OCI-LY7 (cell line): Measurements from ENCODE around the gene DOCK9.

ENCODE experiments used
- EZH2phosphoT487 ChIP-seq: fragments of 200-600 bp; sonication (generic); IDR thresholded peaks from 2 replicates; pipeline ENCODE4 v1.6.1; 2018; ENCODE audit warnings: low read depth, borderline replicate concordance, mild to moderate bottlenecking, mixed run types, antibody characterized with exemption, low read length, moderate library complexity, mixed read lengths
- TF ChIP-seq, protein P1 (sequence below): fragments of 200-600 bp; sonication (generic); conservative IDR thresholded peaks from 2 replicates; pipeline ENCODE4 v1.5.1; 2014; ENCODE audit warnings: mild to moderate bottlenecking, antibody characterized with exemption, low read length, moderate library complexity, mixed read lengths

- TF ChIP-seq, protein P1, sequence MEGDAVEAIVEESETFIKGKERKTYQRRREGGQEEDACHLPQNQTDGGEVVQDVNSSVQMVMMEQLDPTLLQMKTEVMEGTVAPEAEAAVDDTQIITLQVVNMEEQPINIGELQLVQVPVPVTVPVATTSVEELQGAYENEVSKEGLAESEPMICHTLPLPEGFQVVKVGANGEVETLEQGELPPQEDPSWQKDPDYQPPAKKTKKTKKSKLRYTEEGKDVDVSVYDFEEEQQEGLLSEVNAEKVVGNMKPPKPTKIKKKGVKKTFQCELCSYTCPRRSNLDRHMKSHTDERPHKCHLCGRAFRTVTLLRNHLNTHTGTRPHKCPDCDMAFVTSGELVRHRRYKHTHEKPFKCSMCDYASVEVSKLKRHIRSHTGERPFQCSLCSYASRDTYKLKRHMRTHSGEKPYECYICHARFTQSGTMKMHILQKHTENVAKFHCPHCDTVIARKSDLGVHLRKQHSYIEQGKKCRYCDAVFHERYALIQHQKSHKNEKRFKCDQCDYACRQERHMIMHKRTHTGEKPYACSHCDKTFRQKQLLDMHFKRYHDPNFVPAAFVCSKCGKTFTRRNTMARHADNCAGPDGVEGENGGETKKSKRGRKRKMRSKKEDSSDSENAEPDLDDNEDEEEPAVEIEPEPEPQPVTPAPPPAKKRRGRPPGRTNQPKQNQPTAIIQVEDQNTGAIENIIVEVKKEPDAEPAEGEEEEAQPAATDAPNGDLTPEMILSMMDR, result no peak
- no peak for TF ChIP-seq EZH2phosphoT487
Measured at GRCh38 chr13:99005609-99006008, 27.7 kb upstream of the DOCK9 start.
